Peyer's patch (tissue), 4 donors: Measurements from ENCODE around the gene TRIM41. TPM values are rescaled to one million over a fixed set of nuclear protein-coding genes. Genes with fewer than 3 reads are reported as not detected.
A peak's percentile ranks its signal among the peaks of the same experiment; 100 is the strongest.

ENCODE experiments used
- DNase-seq, 3 donors: peaks; one replicate each; pipeline ENCODE4 v3.0.0-alpha.2; 2017 to 2019
- H3K27ac ChIP-seq, 4 donors: fragments of 200-600 bp; sonication (generic); one replicate each; pipeline ENCODE4 v1.5.1; 2016 to 2019
- H3K27me3 ChIP-seq, 2 donors: fragments of 200-600 bp; sonication (generic); one replicate each; pipeline ENCODE4 v1.5.1; 2019
- H3K36me3 ChIP-seq, 3 donors: fragments of 200-600 bp; sonication (generic); one replicate each; pipeline ENCODE4 v1.5.1; 2016 to 2019
- H3K4me1 ChIP-seq, 4 donors: fragments of 200-600 bp; sonication (generic); one replicate each; pipeline ENCODE4 v1.5.1; 2016 to 2019
- H3K4me3 ChIP-seq, 4 donors: fragments of 200-600 bp; sonication (generic); 1 replicate in 3 of 4; 2 replicates in 1 of 4; pipeline ENCODE4 v1.5.1; 2016 to 2019; ENCODE audit warnings: mild to moderate bottlenecking in 1 of 4
- H3K9me3 ChIP-seq, 4 donors: fragments of 200-600 bp; sonication (generic); one replicate each; pipeline ENCODE4 v1.5.1; 2016 to 2019; ENCODE audit warnings: mild to moderate bottlenecking in 1 of 4
- CTCF ChIP-seq, 6 experiments: fragments of 450-650 bp in 4 of 6; fragments of 200-600 bp in 2 of 6; sonication (generic) in 1 of 6; IDR thresholded peaks; one replicate each; pipeline ENCODE4 v1.5.1; 2017 to 2019; ENCODE audit warnings: antibody characterized with exemption in 6 of 6, mild to moderate bottlenecking in 3 of 6, moderate library complexity in 1 of 6
- POLR2A ChIP-seq, 2 donors: fragments of 450-650 bp; IDR thresholded peaks; one replicate each; pipeline ENCODE4 v1.5.1; 2017; ENCODE audit warnings: antibody characterized with exemption in 2 of 2, mild to moderate bottlenecking in 2 of 2, moderate library complexity in 2 of 2
- total RNA-seq, 4 donors: library from RNA; depleted of rRNA; stranded (reverse); fragments of >200 nt; gene quantifications; one replicate each; pipeline ENCODE4 v1.1.0, GENCODE V29; 2016

Gene TRIM41
- total RNA-seq, 4 donors from 2014 or later = 13.7 to 31.4 (median 21.8) TPM

GRCh38 chr5:181245427-181246275 is 22.6 kb downstream of the TRIM41 start:
- peaks cover 3 to 51% (median 23%) of the 10 kb centered on the region in 4 donors for H3K4me1 ChIP-seq
- peaks cover 0 to 16% (median 0%) of the 10 kb centered on the region in 3 donors for H3K36me3 ChIP-seq
- no peak for TF ChIP-seq POLR2A (IDR thresholded peaks at IDR 0.05)
- TF ChIP-seq CTCF (IDR thresholded peaks at IDR 0.05) = no peak
- DNase-seq = no peak
- H3K27ac ChIP-seq = peak overlapping the region; percentile 91 to 97 (median 93)
- H3K27me3 ChIP-seq = no peaks in the 10 kb centered on the region
- H3K4me3 ChIP-seq = peak overlapping the region; percentile 58 to 91 (median 76)
- no peaks in the 10 kb centered on the region for H3K9me3 ChIP-seq

- H3K4me1 ChIP-seq = peaks cover 3 to 46% (median 23%) of the 10 kb centered on the region in 4 donors
- TF ChIP-seq CTCF (IDR thresholded peaks at IDR 0.05) (peak in 1 of 6 experiments; percentile 10), POLR2A (IDR thresholded peaks at IDR 0.05) (peak; percentile 62 to 88)
- no peaks in the 10 kb centered on the region for H3K9me3 ChIP-seq
- H3K4me3 ChIP-seq = peak overlapping the region; percentile 58 to 91 (median 76)
- peaks cover 0 to 8% (median 0%) of the 10 kb centered on the region in 3 donors for H3K36me3 ChIP-seq
- peak overlapping the region; percentile 91 to 97 (median 93) for H3K27ac ChIP-seq
- H3K27me3 ChIP-seq = no peaks in the 10 kb centered on the region
- DNase-seq = peak; percentile 83 to 96 (median 94)
Observed at GRCh38 chr5:181246276-181247049, 23.4 kb downstream of the TRIM41 start.

GRCh38 chr5:181248277-181248676 is 25.2 kb downstream of the TRIM41 start:
- Histone ChIP-seq H3K9me3 (no peaks in the 10 kb centered on the region), H3K27ac (peak overlapping the region; percentile 57 to 95 (median 91)), H3K4me1 (peaks cover 3 to 35% (median 14%) of the 10 kb centered on the region in 4 donors), H3K36me3 (peaks cover 0 to 12% (median 0%) of the 10 kb centered on the region in 3 donors), H3K27me3 (no peaks in the 10 kb centered on the region), H3K4me3 (peak overlapping the region in 3 of 4 donors; percentile 12 to 91 (median 80))
- no peak for TF ChIP-seq CTCF (IDR thresholded peaks at IDR 0.05)
- TF ChIP-seq POLR2A (IDR thresholded peaks at IDR 0.05) = no peak
- no peak for DNase-seq

- H3K27ac ChIP-seq = no peak overlapping the region
- no peak for DNase-seq
- H3K36me3 ChIP-seq = peaks cover 0 to 38% (median 0%) of the 10 kb centered on the region in 3 donors
- no peaks in the 10 kb centered on the region for H3K27me3 ChIP-seq
- H3K4me1 ChIP-seq = peaks cover 0 to 38% (median 15%) of the 10 kb centered on the region in 4 donors
- H3K9me3 ChIP-seq = no peaks in the 10 kb centered on the region
- TF ChIP-seq CTCF (IDR thresholded peaks at IDR 0.05) = no peak
- TF ChIP-seq POLR2A (IDR thresholded peaks at IDR 0.05) = no peak
- no peak overlapping the region for H3K4me3 ChIP-seq
Observed at GRCh38 chr5:181255276-181255675, 32.2 kb downstream of the TRIM41 start.

- H3K36me3 ChIP-seq = peaks cover 0 to 38% (median 0%) of the 10 kb centered on the region in 3 donors
- no peaks in the 10 kb centered on the region for H3K27me3 ChIP-seq
- TF ChIP-seq POLR2A (IDR thresholded peaks at IDR 0.05) = no peak
- TF ChIP-seq CTCF (IDR thresholded peaks at IDR 0.05) = no peak
- no peaks in the 10 kb centered on the region for H3K9me3 ChIP-seq
- H3K4me3 ChIP-seq = no peak overlapping the region
- DNase-seq = no peak
- no peak overlapping the region for H3K27ac ChIP-seq
- H3K4me1 ChIP-seq = peaks cover 0 to 38% (median 15%) of the 10 kb centered on the region in 4 donors
Observed at GRCh38 chr5:181255836-181256578, 32.9 kb downstream of the TRIM41 start.
